ENCODE data around the gene RXRG. TPM values are rescaled to one million over a fixed set of nuclear protein-coding genes. Genes with fewer than 3 reads are reported as not detected.

Gene RXRG
- total RNA-seq, result not detected in 2 replicates

DNA sequence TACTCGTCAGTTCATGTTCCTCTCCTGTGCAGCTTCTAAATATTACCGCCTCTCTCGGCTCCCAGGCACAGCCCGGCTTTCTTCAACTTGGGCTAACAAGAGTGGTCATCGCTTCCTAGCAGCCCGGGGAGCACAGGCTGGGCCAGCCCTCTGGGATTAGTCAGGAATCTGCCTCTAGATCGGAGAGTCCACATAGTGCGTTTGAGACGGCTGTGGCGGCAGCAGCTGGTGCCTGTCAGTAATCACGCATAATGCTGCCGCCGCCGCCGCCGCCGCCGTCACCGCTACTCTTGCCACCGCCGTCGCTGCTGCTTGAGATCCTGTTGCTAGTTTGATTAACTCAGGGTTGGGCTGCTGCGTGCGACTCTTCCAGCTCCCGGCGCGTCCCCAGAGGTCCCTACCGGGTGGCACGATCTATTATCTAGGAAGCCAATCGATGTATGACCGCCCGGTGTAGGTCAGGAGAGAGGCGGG, at the start of gene RXRG:
Gene RXRG, minus strand, starts transcription at position 230 of the 474 bp plus-strand sequence. CDS start 233 bp downstream, outside the sequence.

DNA sequence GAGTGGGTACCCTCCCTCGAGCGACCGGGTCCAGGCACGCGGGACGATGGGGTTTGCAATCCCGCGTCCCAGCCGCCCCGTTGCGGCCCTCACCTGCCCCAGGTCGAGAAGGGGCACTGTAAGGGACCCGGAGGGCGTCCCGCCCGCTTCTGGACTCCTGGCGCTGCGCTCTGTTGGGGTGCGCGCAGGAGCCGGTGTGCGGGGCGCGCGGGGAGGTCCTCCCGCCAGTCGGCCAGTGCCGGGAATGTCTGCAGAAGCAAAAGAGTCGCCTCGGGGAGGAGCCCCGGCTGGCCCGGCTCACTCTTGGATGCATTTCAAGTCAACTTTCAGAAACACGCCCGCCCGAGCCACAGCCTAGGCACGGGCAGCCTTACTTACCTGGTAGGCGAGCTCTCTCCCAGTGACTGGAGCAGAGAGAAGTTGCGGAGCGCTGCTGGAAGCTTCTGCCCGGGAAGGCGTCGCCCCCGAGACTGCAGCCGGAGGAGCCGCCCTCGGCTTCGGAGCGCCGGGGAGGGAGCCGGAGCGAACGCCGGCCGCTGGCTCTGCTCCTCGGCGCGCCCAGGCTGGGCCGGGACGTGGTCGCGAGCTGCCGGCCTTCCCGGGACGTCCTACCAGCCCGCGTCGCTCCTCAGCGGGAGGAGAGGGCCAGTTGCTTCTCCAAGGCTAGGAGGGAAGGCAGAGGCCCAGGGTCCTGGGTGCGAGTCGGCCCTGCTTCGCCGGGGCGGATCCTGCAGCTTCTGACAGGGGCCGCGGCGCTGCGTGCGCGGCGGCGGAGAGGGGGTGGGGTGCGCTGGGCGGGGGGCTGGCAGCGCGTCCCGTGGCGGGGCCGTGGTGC, 88.7 kb downstream of the RXRG start, which contains the start of gene LMX1A:
Gene LMX1A, minus strand, starts transcription at position 739 of the 835 bp plus-strand sequence. CDS start 1,156 bp downstream, outside the sequence.

Other genes starting within 250 kb of the RXRG start
- gene LMX1A, start 88.4 kb downstream of the RXRG start, total RNA-seq, result not detected in 2 replicates
- gene LRRC52, start 98.9 kb upstream of the RXRG start, total RNA-seq, result not detected in 2 replicates
- 99.7 and 102 TPM in 2 replicates for gene MGST3, start 186.1 kb upstream of the RXRG start, total RNA-seq